T-helper 2 cell treated with Interferon-gamma antibody and Interleukin-4, amounts not matched to agents 5 μg/mL and 100 μg/mL, for 36 hours (primary cell): Measurements from ENCODE around the gene NCLN.

Source experiments
- DNase-seq: peaks from one replicate; pipeline ENCODE4 v3.0.0; 2021; ENCODE audit warnings: low spot score
- H3K27ac Mint-ChIP-seq: one replicate; pipeline ENCODE4 v1.8.0; 2021; ENCODE audit warnings: mild to moderate bottlenecking, mixed read lengths
- H3K27me3 Mint-ChIP-seq: one replicate; pipeline ENCODE4 v1.8.0; 2021; ENCODE audit warnings: low read depth, mixed read lengths
- H3K36me3 Mint-ChIP-seq: one replicate; pipeline ENCODE4 v1.8.0; 2021; ENCODE audit warnings: low read depth, mixed read lengths
- H3K4me1 Mint-ChIP-seq: one replicate; pipeline ENCODE4 v1.8.0; 2021; ENCODE audit warnings: low read depth, mixed read lengths
- H3K4me3 Mint-ChIP-seq: one replicate; pipeline ENCODE4 v1.8.0; 2022; ENCODE audit warnings: mild to moderate bottlenecking, moderate library complexity, mixed read lengths
- H3K9me3 Mint-ChIP-seq: one replicate; pipeline ENCODE4 v1.8.0; 2021; ENCODE audit warnings: mixed read lengths

Gene NCLN

GRCh38 chr19:3249408-3249807 is 63.7 kb downstream of the NCLN start:
- H3K9me3 Mint-ChIP-seq, result peaks cover 4% of the 10 kb centered on the region
- H3K27ac Mint-ChIP-seq, result no peak overlapping the region
- no peak overlapping the region for H3K4me3 Mint-ChIP-seq
- no peak for DNase-seq
- H3K27me3 Mint-ChIP-seq, result no peaks in the 10 kb centered on the region
- no peaks in the 10 kb centered on the region for H3K4me1 Mint-ChIP-seq
- H3K36me3 Mint-ChIP-seq, result no peaks in the 10 kb centered on the region

- H3K27ac Mint-ChIP-seq, result no peak overlapping the region
- H3K4me1 Mint-ChIP-seq, result no peaks in the 10 kb centered on the region
- peaks cover 4% of the 10 kb centered on the region for H3K9me3 Mint-ChIP-seq
- no peaks in the 10 kb centered on the region for H3K36me3 Mint-ChIP-seq
- DNase-seq, result no peak
- no peak overlapping the region for H3K4me3 Mint-ChIP-seq
- H3K27me3 Mint-ChIP-seq, result no peaks in the 10 kb centered on the region
Measured at GRCh38 chr19:3250675-3251074, 64.9 kb downstream of the NCLN start.

GRCh38 chr19:3251229-3251628 is 65.5 kb downstream of the NCLN start:
- Mint-ChIP-seq H3K4me3 (no peak overlapping the region), H3K4me1 (no peaks in the 10 kb centered on the region), H3K27me3 (no peaks in the 10 kb centered on the region), H3K9me3 (peaks cover 4% of the 10 kb centered on the region), H3K36me3 (no peaks in the 10 kb centered on the region), H3K27ac (no peak overlapping the region)
- no peak for DNase-seq

DNA sequence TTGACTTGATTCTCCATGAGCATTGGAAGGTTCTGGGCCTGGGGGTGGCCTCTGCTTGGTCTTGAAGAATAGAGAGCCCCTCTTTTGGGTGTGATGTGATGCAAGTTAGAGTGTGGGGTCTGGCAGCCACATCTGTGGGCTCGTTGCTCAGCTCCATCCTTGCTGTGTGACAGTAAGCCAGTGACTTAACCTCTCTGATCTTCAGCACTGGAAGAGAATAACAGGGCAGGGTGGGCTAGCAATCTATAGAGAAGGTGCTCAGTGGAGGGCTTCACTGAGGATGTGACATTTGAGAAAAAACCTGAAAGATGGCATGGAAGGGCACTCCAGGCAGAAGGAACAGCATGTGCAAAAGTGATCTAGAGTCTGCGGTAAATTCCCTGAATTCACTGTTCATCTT is 66.9 kb downstream of the NCLN start:
- Mint-ChIP-seq H3K36me3 (no peaks in the 10 kb centered on the region), H3K27ac (no peak overlapping the region), H3K27me3 (no peaks in the 10 kb centered on the region), H3K4me1 (no peaks in the 10 kb centered on the region), H3K9me3 (peaks cover 4% of the 10 kb centered on the region), H3K4me3 (no peak overlapping the region)
- DNase-seq, result no peak

DNA sequence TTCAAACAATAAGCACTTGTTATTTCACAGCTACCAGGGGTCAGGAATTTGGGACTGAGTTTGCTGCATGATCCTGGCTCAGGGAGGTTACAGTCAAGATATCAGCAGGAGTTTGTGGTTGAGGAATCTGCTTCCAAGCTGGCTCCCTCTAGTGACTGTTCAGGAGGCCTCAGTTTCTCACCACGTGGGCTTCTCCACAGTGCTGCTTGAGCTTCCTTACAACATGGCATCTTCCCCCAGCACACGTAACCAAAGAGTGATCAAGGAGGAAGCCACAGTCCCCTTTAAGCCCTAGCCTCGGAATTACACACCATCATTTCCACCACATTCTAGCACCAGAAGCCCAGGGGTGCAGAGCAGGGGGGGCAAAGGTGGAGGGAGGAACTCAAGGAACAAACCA is 67.5 kb downstream of the NCLN start:
- Mint-ChIP-seq H3K9me3 (peaks cover 4% of the 10 kb centered on the region), H3K27me3 (no peaks in the 10 kb centered on the region)

DNA sequence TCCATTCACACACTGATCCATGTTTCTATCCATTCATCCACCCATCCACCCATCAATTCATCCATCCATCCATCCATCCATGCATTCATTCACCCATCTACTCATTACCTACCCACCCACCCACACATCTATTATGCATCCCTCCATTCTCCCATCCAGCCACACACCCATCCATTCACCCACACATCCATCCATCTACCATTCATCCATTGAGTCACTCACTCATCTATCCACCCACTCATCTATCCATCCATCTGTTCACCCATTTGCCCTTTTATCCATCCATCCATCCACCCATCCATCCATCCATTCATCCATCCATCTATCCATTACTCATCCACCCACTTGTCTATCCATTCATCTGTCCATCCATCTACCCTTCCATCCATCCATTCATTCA is 68.8 kb downstream of the NCLN start:
- H3K27ac Mint-ChIP-seq, result no peak overlapping the region
- no peak for DNase-seq
- no peaks in the 10 kb centered on the region for H3K27me3 Mint-ChIP-seq
- H3K4me3 Mint-ChIP-seq, result no peak overlapping the region
- peaks cover 4% of the 10 kb centered on the region for H3K9me3 Mint-ChIP-seq
- H3K36me3 Mint-ChIP-seq, result no peaks in the 10 kb centered on the region
- H3K4me1 Mint-ChIP-seq, result no peaks in the 10 kb centered on the region

More for the DNA sequence above, 67.5 kb downstream of the NCLN start:
- H3K4me3 Mint-ChIP-seq, result no peak overlapping the region
- no peak for DNase-seq
- no peaks in the 10 kb centered on the region for H3K36me3 Mint-ChIP-seq
- no peaks in the 10 kb centered on the region for H3K4me1 Mint-ChIP-seq
- H3K27ac Mint-ChIP-seq, result no peak overlapping the region

GRCh38 chr19:3257071-3257470 is 71.3 kb downstream of the NCLN start:
- Mint-ChIP-seq H3K4me1 (no peaks in the 10 kb centered on the region), H3K4me3 (no peak overlapping the region), H3K27me3 (no peaks in the 10 kb centered on the region), H3K36me3 (no peaks in the 10 kb centered on the region), H3K27ac (no peak overlapping the region), H3K9me3 (no peaks in the 10 kb centered on the region)
- no peak for DNase-seq
